Measurements from ENCODE around the gene SPATA31D1. TPM values are rescaled to one million over a fixed set of nuclear protein-coding genes. Genes with fewer than 3 reads are reported as not detected.

Gene SPATA31D1
- total and polyA plus RNA-seq, 2 donors (not counting 1 experiment from before 2014, with no cell fraction given), result not detected

GRCh38 chr9:82024908-82025307 is 36.3 kb downstream of the SPATA31D1 start:
- H4K20me1 ChIP-seq (ENCODE audit: control insufficient read depth, extremely low read depth, insufficient read depth, low read length), result no peaks in the 10 kb centered on the region
- DNase-seq (ENCODE audit: low read depth in 2 of 2), result peak in 1 of 2 donors; percentile 68
- no peaks in the 10 kb centered on the region for H3K27me3 ChIP-seq (ENCODE audit: control insufficient read depth, insufficient read depth, low read length)
- H3K4me3 ChIP-seq (replicated peaks in 1 of 4; ENCODE audit: control extremely low read depth in 1 of 4, insufficient read depth in 1 of 4, low read depth in 3 of 4, low read length in 4 of 4), result no peak overlapping the region
- H3K36me3 ChIP-seq (ENCODE audit: control insufficient read depth, insufficient read depth, low read length), result no peaks in the 10 kb centered on the region
- no peak overlapping the region for H3K9ac ChIP-seq (ENCODE audit: insufficient read depth, low read length)
- H3K4me2 ChIP-seq (ENCODE audit: extremely low read depth, insufficient read depth, low read length), result no peak overlapping the region
- H3K27ac ChIP-seq (ENCODE audit: insufficient read depth, low read length), result no peak overlapping the region
- TF ChIP-seq CTCF (conservative IDR thresholded peaks at IDR 0.05 in 1 of 2, IDR thresholded peaks at IDR 0.05 in 1 of 2; ENCODE audit: low read depth in 1 of 2, low read length in 2 of 2) (no peak), EZH2 (IDR thresholded peaks at IDR 0.05; ENCODE audit: low read length, missing control alignments) (no peak)
- H3K79me2 ChIP-seq (ENCODE audit: control insufficient read depth, insufficient read depth, low read length), result no peaks in the 10 kb centered on the region
- H3K9me3 ChIP-seq (ENCODE audit: control insufficient read depth, insufficient read depth, low read depth, low read length), result no peaks in the 10 kb centered on the region
- peaks cover 3% of the 10 kb centered on the region for H3K4me1 ChIP-seq (ENCODE audit: control insufficient read depth, extremely low read depth, insufficient read depth, low read length)
- H2AFZ ChIP-seq (ENCODE audit: low read length), result no peak overlapping the region

GRCh38 chr9:82031538-82032280 is 43.1 kb downstream of the SPATA31D1 start:
- Histone ChIP-seq H3K9ac (ENCODE audit: insufficient read depth, low read length) (no peak overlapping the region), H2AFZ (ENCODE audit: low read length) (no peak overlapping the region), H3K4me2 (ENCODE audit: extremely low read depth, insufficient read depth, low read length) (no peak overlapping the region), H4K20me1 (ENCODE audit: control insufficient read depth, extremely low read depth, insufficient read depth, low read length) (no peaks in the 10 kb centered on the region), H3K79me2 (ENCODE audit: control insufficient read depth, insufficient read depth, low read length) (no peaks in the 10 kb centered on the region), H3K4me1 (ENCODE audit: control insufficient read depth, extremely low read depth, insufficient read depth, low read length) (no peaks in the 10 kb centered on the region), H3K36me3 (ENCODE audit: control insufficient read depth, insufficient read depth, low read length) (no peaks in the 10 kb centered on the region), H3K27ac (ENCODE audit: insufficient read depth, low read length) (no peak overlapping the region), H3K9me3 (ENCODE audit: control insufficient read depth, insufficient read depth, low read depth, low read length) (no peaks in the 10 kb centered on the region), H3K4me3 (replicated peaks in 1 of 4; ENCODE audit: control extremely low read depth in 1 of 4, insufficient read depth in 1 of 4, low read depth in 3 of 4, low read length in 4 of 4) (no peak overlapping the region), H3K27me3 (ENCODE audit: control insufficient read depth, insufficient read depth, low read length) (no peaks in the 10 kb centered on the region)
- DNase-seq (ENCODE audit: low read depth in 2 of 2), result peak; percentile 73 to 87
- TF ChIP-seq EZH2 (IDR thresholded peaks at IDR 0.05; ENCODE audit: low read length, missing control alignments) (no peak), CTCF (conservative IDR thresholded peaks at IDR 0.05 in 1 of 2, IDR thresholded peaks at IDR 0.05 in 1 of 2; ENCODE audit: low read depth in 1 of 2, low read length in 2 of 2) (no peak)

GRCh38 chr9:82034956-82035731 is 46.6 kb downstream of the SPATA31D1 start:
- no peaks in the 10 kb centered on the region for H3K79me2 ChIP-seq (ENCODE audit: control insufficient read depth, insufficient read depth, low read length)
- no peak for TF ChIP-seq CTCF (conservative IDR thresholded peaks at IDR 0.05 in 1 of 2, IDR thresholded peaks at IDR 0.05 in 1 of 2; ENCODE audit: low read depth in 1 of 2, low read length in 2 of 2)
- TF ChIP-seq EZH2 (IDR thresholded peaks at IDR 0.05; ENCODE audit: low read length, missing control alignments), result no peak
- H3K27me3 ChIP-seq (ENCODE audit: control insufficient read depth, insufficient read depth, low read length), result no peaks in the 10 kb centered on the region
- H3K9me3 ChIP-seq (ENCODE audit: control insufficient read depth, insufficient read depth, low read depth, low read length), result no peaks in the 10 kb centered on the region
- no peak overlapping the region for H3K9ac ChIP-seq (ENCODE audit: insufficient read depth, low read length)
- no peaks in the 10 kb centered on the region for H3K4me1 ChIP-seq (ENCODE audit: control insufficient read depth, extremely low read depth, insufficient read depth, low read length)
- DNase-seq (ENCODE audit: low read depth in 2 of 2), result peak; percentile 12 to 38
- H2AFZ ChIP-seq (ENCODE audit: low read length), result no peak overlapping the region
- H3K27ac ChIP-seq (ENCODE audit: insufficient read depth, low read length), result no peak overlapping the region
- H3K4me3 ChIP-seq (replicated peaks in 1 of 4; ENCODE audit: control extremely low read depth in 1 of 4, insufficient read depth in 1 of 4, low read depth in 3 of 4, low read length in 4 of 4), result no peak overlapping the region
- H3K36me3 ChIP-seq (ENCODE audit: control insufficient read depth, insufficient read depth, low read length), result no peaks in the 10 kb centered on the region
- H3K4me2 ChIP-seq (ENCODE audit: extremely low read depth, insufficient read depth, low read length), result no peak overlapping the region
- H4K20me1 ChIP-seq (ENCODE audit: control insufficient read depth, extremely low read depth, insufficient read depth, low read length), result no peaks in the 10 kb centered on the region

Data from fibroblast of lung (primary cell).